ENCODE data around the gene HOXA7. TPM values are rescaled to one million over a fixed set of nuclear protein-coding genes. Genes with fewer than 3 reads are reported as not detected.

HOXA7 gene
- total RNA-seq, 1 donor, result not detected

- H3K4me3 ChIP-seq (ENCODE audit: low read depth, low read length), result no peak overlapping the region
- no peak for DNase-seq (ENCODE audit: low read depth)
- TF ChIP-seq CTCF (IDR thresholded peaks at IDR 0.05; ENCODE audit: insufficient read depth, low read length), result no peak
Observed at GRCh38 chr7:27176962-27177794, 20.7 kb upstream of the HOXA7 start.

- TF ChIP-seq CTCF (IDR thresholded peaks at IDR 0.05; ENCODE audit: insufficient read depth, low read length), result no peak
- no peak overlapping the region for H3K4me3 ChIP-seq (ENCODE audit: low read depth, low read length)
- DNase-seq (ENCODE audit: low read depth), result no peak
Observed at GRCh38 chr7:27176524-27176845, 20.0 kb upstream of the HOXA7 start.

- TF ChIP-seq CTCF (IDR thresholded peaks at IDR 0.05; ENCODE audit: insufficient read depth, low read length), result no peak
- H3K4me3 ChIP-seq (ENCODE audit: low read depth, low read length), result no peak overlapping the region
- no peak for DNase-seq (ENCODE audit: low read depth)
Observed at GRCh38 chr7:27175626-27176523, 19.4 kb upstream of the HOXA7 start.

GRCh38 chr7:27174874-27175625 is 18.6 kb upstream of the HOXA7 start:
- no peak for DNase-seq (ENCODE audit: low read depth)
- TF ChIP-seq CTCF (IDR thresholded peaks at IDR 0.05; ENCODE audit: insufficient read depth, low read length), result no peak
- H3K4me3 ChIP-seq (ENCODE audit: low read depth, low read length), result no peak overlapping the region

GRCh38 chr7:27173956-27174873 is 17.7 kb upstream of the HOXA7 start, which contains the start of gene HOXA10:
TSS of gene HOXA10 (minus strand) at chr7:27174320. CDS start at chr7:27174306, 14 bp downstream.
- H3K4me3 ChIP-seq (ENCODE audit: low read depth, low read length), result no peak within 1 kb of the TSS
- DNase-seq (ENCODE audit: low read depth), result no peak
- no peak for TF ChIP-seq CTCF (IDR thresholded peaks at IDR 0.05; ENCODE audit: insufficient read depth, low read length)

All from fibroblast of the aortic adventitia (primary cell).